HAP-1 (cell line): ENCODE measurements around the gene ATF7IP2.

Experiments
- DNase-seq, 2 experiments: peaks; one replicate each; pipeline ENCODE4 v3.0.0-alpha.2; 2016 to 2020; ENCODE audit warnings: low spot score in 2 of 2
- H3K27me3 ChIP-seq: fragments of 250-450 bp; sonication (Bioruptor Pico); 2 replicates; pipeline ENCODE4 v1.5.1; 2020; ENCODE audit warnings: low read depth, mild to moderate bottlenecking, moderate library complexity
- H3K36me3 ChIP-seq: fragments of 250-450 bp; sonication (Bioruptor Pico); replicated peaks from 2 replicates; pipeline ENCODE4 v1.5.1; 2020; ENCODE audit warnings: mild to moderate bottlenecking
- H3K4me1 ChIP-seq: fragments of 250-450 bp; sonication (Bioruptor Pico); 2 replicates; pipeline ENCODE4 v1.5.1; 2020; ENCODE audit warnings: mild to moderate bottlenecking
- H3K4me3 ChIP-seq: fragments of 250-450 bp; sonication (Bioruptor Pico); 2 replicates; pipeline ENCODE4 v1.5.1; 2020; ENCODE audit warnings: mild to moderate bottlenecking, moderate library complexity
- H3K9me3 ChIP-seq: fragments of 250-450 bp; sonication (Bioruptor Pico); 2 replicates; pipeline ENCODE4 v1.5.1; 2020; ENCODE audit warnings: mild to moderate bottlenecking, moderate library complexity
- in situ Hi-C: fragments of 300-500 bp; cut with MboI; formaldehyde crosslinking; loops from 3 replicates; pipeline ENCODE4 v1.14.3; 2020; ENCODE audit warnings: low sequenced_read_pairs, inconsistent platforms, mixed read lengths

Gene ATF7IP2

GRCh38 chr16:10531582-10531981 lies 145.7 kb downstream of the ATF7IP2 start:
- 0 out of 2 replicates have a peak, but pooled peaks cover 3% of the 10 kb centered on the region for H3K36me3 ChIP-seq
- DNase-seq, result no peak
- no peaks in the 10 kb centered on the region for H3K9me3 ChIP-seq
- H3K4me3 ChIP-seq, result no peak overlapping the region
- no peaks in the 10 kb centered on the region for H3K27me3 ChIP-seq
- in situ Hi-C loops, result no loop called here
- no peaks in the 10 kb centered on the region for H3K4me1 ChIP-seq
